Stimulated activated CD8-positive, alpha-beta memory T cell treated with anti-CD3 and anti-CD28 coated beads, Interleukin-15, amount 100 ng/mL, for 4 hours (primary cell): Measurements from ENCODE around the gene SPTBN1.

Experiments used
- DNase-seq, 2 donors: peaks; one replicate each; pipeline ENCODE4 v3.0.0-alpha.2; 2020; ENCODE audit warnings: low read depth in 2 of 2

The SPTBN1 gene

GRCh38 chr2:54589340-54590215 is 133.5 kb downstream of the SPTBN1 start:
- DNase-seq, result no peak

- no peak for DNase-seq
These were observed 134.3 kb downstream of the SPTBN1 start for GRCh38 chr2:54590216-54591120.

GRCh38 chr2:54591551-54591950 is 135.4 kb downstream of the SPTBN1 start:
- DNase-seq, result no peak

- no peak for DNase-seq
These were observed 137.1 kb downstream of the SPTBN1 start for GRCh38 chr2:54593249-54593648.

GRCh38 chr2:54594048-54594447 is 137.9 kb downstream of the SPTBN1 start:
- DNase-seq, result no peak

- no peak for DNase-seq
These were observed 139.2 kb downstream of the SPTBN1 start for GRCh38 chr2:54595161-54595803.

GRCh38 chr2:54595999-54596902 is 140.1 kb downstream of the SPTBN1 start:
- DNase-seq, result no peak

- DNase-seq, result no peak
These were observed 141.2 kb downstream of the SPTBN1 start for GRCh38 chr2:54597153-54597848.

GRCh38 chr2:54598347-54599325 is 142.5 kb downstream of the SPTBN1 start:
- no peak for DNase-seq

- no peak for DNase-seq
These were observed 143.2 kb downstream of the SPTBN1 start for GRCh38 chr2:54599326-54599710.

- no peak for DNase-seq
These were observed 143.8 kb downstream of the SPTBN1 start for GRCh38 chr2:54599914-54600313.

GRCh38 chr2:54601339-54601738 is 145.2 kb downstream of the SPTBN1 start:
- no peak for DNase-seq

- DNase-seq, result no peak
These were observed 146.7 kb downstream of the SPTBN1 start for GRCh38 chr2:54602736-54603322.

GRCh38 chr2:54603357-54603756 is 147.2 kb downstream of the SPTBN1 start:
- no peak for DNase-seq

GRCh38 chr2:54603796-54604195 is 147.7 kb downstream of the SPTBN1 start:
- no peak for DNase-seq

- no peak for DNase-seq
These were observed 148.7 kb downstream of the SPTBN1 start for GRCh38 chr2:54604871-54605270.

GRCh38 chr2:54605836-54606235 is 149.7 kb downstream of the SPTBN1 start:
- no peak for DNase-seq

GRCh38 chr2:54606393-54606958 is 150.3 kb downstream of the SPTBN1 start:
- no peak for DNase-seq

- no peak for DNase-seq
These were observed 152.1 kb downstream of the SPTBN1 start for GRCh38 chr2:54608224-54608623.
